HEK293 (cell line): ENCODE measurements around the gene LSM7.
"Not testable (repeated sequence)": the region's sequence is repeated elsewhere in the genome, so short reads cannot be mapped to it uniquely, and the experiment has no call there.

Experiments
- CTCF ChIA-PET: fragments of 350-600 bp; formaldehyde crosslinking; extraction: SDS; loops from one replicate; lab custom pipeline; 2021; ENCODE audit warnings: antibody characterized with exemption; lab: Yijun Ruan, JAX
- POLR2A ChIA-PET: fragments of 300-600 bp; formaldehyde crosslinking; extraction: SDS; loops from one replicate; lab custom pipeline; 2020; ENCODE audit warnings: antibody characterized with exemption, inconsistent platforms; lab: Yijun Ruan, JAX
- H3K27ac ChIP-seq: fragments of 200-500 bp; sonication (Bioruptor generic); 2 replicates; pipeline ENCODE4 v1.5.1; 2014; ENCODE audit warnings: low read depth, low read length, control low read depth, inconsistent platforms; ENCODE audit errors: extremely low read depth
- H3K36me3 ChIP-seq, 2 experiments: fragments of 200-500 bp in 1 of 2; sonication (Bioruptor generic) in 1 of 2; 1 replicate in 1 of 2; 2 replicates in 1 of 2; pipeline ENCODE4 v1.5.1; 2014 to 2017; ENCODE audit warnings: inconsistent platforms in 2 of 2, low read length in 2 of 2; ENCODE audit not compliant: control insufficient read depth in 2 of 2, insufficient read depth in 1 of 2
- H3K4me1 ChIP-seq: fragments of 200-500 bp; sonication (Bioruptor generic); 2 replicates; pipeline ENCODE4 v1.5.1; 2014; ENCODE audit warnings: mild to moderate bottlenecking, low read length, inconsistent platforms; ENCODE audit not compliant: control insufficient read depth, insufficient read depth
- H3K4me3 ChIP-seq: 2 replicates; pipeline ENCODE4 v1.5.1; 2011; ENCODE audit warnings: low read depth, mild to moderate bottlenecking, control low read depth, low read length, moderate library complexity
- H3K9me3 ChIP-seq: fragments of 200-500 bp; sonication (Bioruptor generic); 2 replicates; pipeline ENCODE4 v1.5.1; 2014; ENCODE audit warnings: low read depth, low read length, inconsistent platforms; ENCODE audit not compliant: control insufficient read depth, insufficient read depth
- AEBP2 ChIP-seq: fragments of 450-650 bp; formaldehyde crosslinking; IDR thresholded peaks from 2 replicates; pipeline ENCODE4 v1.5.1; 2016; ENCODE audit warnings: missing biosample characterization, missing genetic modification characterization, borderline replicate concordance
- GLIS1 ChIP-seq: fragments of 450-650 bp; formaldehyde crosslinking; IDR thresholded peaks from 2 replicates; pipeline ENCODE4 v1.5.1; 2016; ENCODE audit warnings: missing biosample characterization, missing genetic modification characterization
- KLF1 ChIP-seq: fragments of 450-650 bp; formaldehyde crosslinking; IDR thresholded peaks from 2 replicates; pipeline ENCODE4 v1.5.1; 2016; ENCODE audit warnings: missing biosample characterization, missing genetic modification characterization
- KLF9 ChIP-seq: fragments of 450-650 bp; formaldehyde crosslinking; IDR thresholded peaks from 2 replicates; pipeline ENCODE4 v1.5.1; 2016; ENCODE audit warnings: missing biosample characterization, missing genetic modification characterization, low read depth
- PRDM1 ChIP-seq: fragments of 450-650 bp; formaldehyde crosslinking; IDR thresholded peaks from 2 replicates; pipeline ENCODE4; 2016; ENCODE audit warnings: missing biosample characterization, missing genetic modification characterization
- REST ChIP-seq: fragments of 450-650 bp; formaldehyde crosslinking; IDR thresholded peaks from 2 replicates; pipeline ENCODE4 v1.5.1; 2016; ENCODE audit warnings: missing biosample characterization, missing genetic modification characterization
- SP3 ChIP-seq: fragments of 450-650 bp; formaldehyde crosslinking; IDR thresholded peaks from 2 replicates; pipeline ENCODE4 v1.5.1; 2016; ENCODE audit warnings: missing biosample characterization, missing genetic modification characterization
- ZBTB48 ChIP-seq: fragments of 450-650 bp; formaldehyde crosslinking; IDR thresholded peaks from 2 replicates; pipeline ENCODE4 v1.5.1; 2016; ENCODE audit warnings: missing biosample characterization, missing genetic modification characterization
- ZNF223 ChIP-seq: fragments of 450-650 bp; formaldehyde crosslinking; IDR thresholded peaks from 2 replicates; pipeline ENCODE4 v1.5.1; 2016; ENCODE audit warnings: missing biosample characterization, missing genetic modification characterization
- ZNF26 ChIP-seq: fragments of 450-650 bp; formaldehyde crosslinking; IDR thresholded peaks from 2 replicates; pipeline ENCODE4 v1.5.1; 2016; ENCODE audit warnings: missing biosample characterization, missing genetic modification characterization
- ZNF366 ChIP-seq: fragments of 450-650 bp; formaldehyde crosslinking; conservative IDR thresholded peaks from 2 replicates; pipeline ENCODE4 v1.5.1; 2016; ENCODE audit warnings: missing biosample characterization, missing genetic modification characterization
- ZNF596 ChIP-seq: fragments of 450-650 bp; IDR thresholded peaks from 2 replicates; pipeline ENCODE4 v1.5.0; 2018; ENCODE audit warnings: missing biosample characterization, mild to moderate bottlenecking, missing genetic modification characterization, moderate library complexity
- ZNF654 ChIP-seq: fragments of 450-650 bp; formaldehyde crosslinking; IDR thresholded peaks from 2 replicates; pipeline ENCODE4 v1.5.1; 2016; ENCODE audit warnings: low read depth, missing biosample characterization, missing genetic modification characterization
- ZNF843 ChIP-seq: fragments of 450-650 bp; formaldehyde crosslinking; IDR thresholded peaks from 2 replicates; pipeline ENCODE4 v1.5.1; 2016; ENCODE audit warnings: missing biosample characterization, missing genetic modification characterization

Gene LSM7

GRCh38 chr19:2351591-2351990 lies 23.2 kb upstream of the LSM7 start:
- no peaks in the 10 kb centered on the region for H3K4me1 ChIP-seq
- no peak overlapping the region for H3K4me3 ChIP-seq
- H3K36me3 ChIP-seq = peaks cover 0 to 40% of the 10 kb centered on the region in 2 experiments; a peak in 1 of 3 replicates
- no peak overlapping the region for H3K27ac ChIP-seq
- H3K9me3 ChIP-seq = no peaks in the 10 kb centered on the region
- no peak for TF ChIP-seq ZNF26
- CTCF ChIA-PET = no interaction called here
- POLR2A ChIA-PET = no interaction called here

- no peak overlapping the region for H3K27ac ChIP-seq
- H3K4me1 ChIP-seq = no peaks in the 10 kb centered on the region
- no peaks in the 10 kb centered on the region for H3K9me3 ChIP-seq
- H3K4me3 ChIP-seq = no peak overlapping the region
- TF ChIP-seq ZNF654 (tag by site-specific recombination) (no peak), ZNF843 (no peak), AEBP2 (tag by site-specific recombination) (no peak)
- ChIA-PET CTCF (no interaction called here), POLR2A (no interaction called here)
- peaks cover 0 to 40% of the 10 kb centered on the region in 2 experiments; a peak in 2 of 3 replicates for H3K36me3 ChIP-seq
Measured at GRCh38 chr19:2350656-2351055, 22.3 kb upstream of the LSM7 start.

DNA sequence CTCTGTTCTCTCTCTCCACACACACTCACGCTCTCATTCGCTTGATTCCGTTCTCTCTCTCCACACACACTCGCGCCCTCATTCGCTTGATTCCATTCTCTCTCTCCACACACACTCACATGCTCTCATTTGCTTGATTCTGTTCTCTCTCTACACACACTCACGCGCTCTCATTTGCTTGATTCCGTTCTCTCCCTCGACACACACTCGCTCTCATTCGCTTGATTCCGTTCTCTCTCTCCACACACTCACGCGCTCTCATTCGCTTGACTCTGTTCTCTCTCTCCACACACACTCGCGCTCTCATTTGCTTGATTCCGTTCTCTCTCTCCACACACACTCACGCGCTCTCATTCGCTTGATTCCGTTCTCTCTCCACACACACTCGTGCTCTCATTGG lies 21.4 kb upstream of the LSM7 start:
- POLR2A ChIA-PET, H3K4me1 ChIP-seq, H3K27ac ChIP-seq, H3K4me3 ChIP-seq, CTCF ChIA-PET, H3K9me3 ChIP-seq: not testable (repeated sequence)
- TF ChIP-seq ZNF596 (tag by site-specific recombination) (peak; percentile 70; the same call in 1 of the 2 replicates), PRDM1 (peak; percentile 62)
- peaks cover 0 to 44% of the 10 kb centered on the region in 2 experiments; a peak in 2 of 3 replicates for H3K36me3 ChIP-seq

GRCh38 chr19:2345794-2346663 lies 17.6 kb upstream of the LSM7 start:
- H3K36me3 ChIP-seq = peaks cover 0 to 51% of the 10 kb centered on the region in 2 experiments; a peak in 2 of 3 replicates
- H3K27ac ChIP-seq = no peak overlapping the region
- no peaks in the 10 kb centered on the region for H3K4me1 ChIP-seq
- POLR2A ChIA-PET = no interaction called here
- peak; percentile 94 for TF ChIP-seq KLF1 (tag by site-specific recombination)
- TF ChIP-seq SP3 (tag by site-specific recombination) = no peak
- TF ChIP-seq ZNF223 (tag by site-specific recombination) = 0 out of 2 replicates have a peak, but pooled peaks have one; percentile 6
- TF ChIP-seq GLIS1 (tag by site-specific recombination) = 0 out of 2 replicates have a peak, but pooled peaks have one; percentile 45
- TF ChIP-seq ZBTB48 = peak; percentile 49; the same call in 1 of the 2 replicates
- TF ChIP-seq KLF9 (tag by site-specific recombination) = peak; percentile 70
- TF ChIP-seq REST = no peak
- TF ChIP-seq ZNF366 = peak; percentile 58
- no peaks in the 10 kb centered on the region for H3K9me3 ChIP-seq
- H3K4me3 ChIP-seq = no peak overlapping the region
- CTCF ChIA-PET = interaction anchor here (0.6 kb wide), 2 partner anchors 22 to 79 kb away, joined by 3 read pairs; no protein-coding TSS in a partner anchor
